Uterus (tissue), 2 donors: Measurements from ENCODE around the gene CCDC9.

Experiments used
- POLR2A ChIP-seq, 2 donors: fragments of 450-650 bp; IDR thresholded peaks; one replicate each; pipeline ENCODE4 v1.6.1; 2016; ENCODE audit warnings: antibody characterized with exemption in 2 of 2, mild to moderate bottlenecking in 1 of 2, moderate library complexity in 1 of 2
- TF ChIP-seq, protein P1 (sequence below), 4 experiments: fragments of 200-600 bp in 2 of 4; fragments of 450-650 bp in 2 of 4; sonication (generic) in 2 of 4; IDR thresholded peaks; one replicate each; pipeline ENCODE4 v1.5.1; 2016 to 2019; ENCODE audit warnings: antibody characterized with exemption in 4 of 4, mild to moderate bottlenecking in 2 of 4, moderate library complexity in 1 of 4

GRCh38 chr19:47302249-47302648 lies 45.9 kb downstream of the CCDC9 start:
- TF ChIP-seq, protein P1, sequence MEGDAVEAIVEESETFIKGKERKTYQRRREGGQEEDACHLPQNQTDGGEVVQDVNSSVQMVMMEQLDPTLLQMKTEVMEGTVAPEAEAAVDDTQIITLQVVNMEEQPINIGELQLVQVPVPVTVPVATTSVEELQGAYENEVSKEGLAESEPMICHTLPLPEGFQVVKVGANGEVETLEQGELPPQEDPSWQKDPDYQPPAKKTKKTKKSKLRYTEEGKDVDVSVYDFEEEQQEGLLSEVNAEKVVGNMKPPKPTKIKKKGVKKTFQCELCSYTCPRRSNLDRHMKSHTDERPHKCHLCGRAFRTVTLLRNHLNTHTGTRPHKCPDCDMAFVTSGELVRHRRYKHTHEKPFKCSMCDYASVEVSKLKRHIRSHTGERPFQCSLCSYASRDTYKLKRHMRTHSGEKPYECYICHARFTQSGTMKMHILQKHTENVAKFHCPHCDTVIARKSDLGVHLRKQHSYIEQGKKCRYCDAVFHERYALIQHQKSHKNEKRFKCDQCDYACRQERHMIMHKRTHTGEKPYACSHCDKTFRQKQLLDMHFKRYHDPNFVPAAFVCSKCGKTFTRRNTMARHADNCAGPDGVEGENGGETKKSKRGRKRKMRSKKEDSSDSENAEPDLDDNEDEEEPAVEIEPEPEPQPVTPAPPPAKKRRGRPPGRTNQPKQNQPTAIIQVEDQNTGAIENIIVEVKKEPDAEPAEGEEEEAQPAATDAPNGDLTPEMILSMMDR (IDR thresholded peaks at IDR 0.05), result no peak
- TF ChIP-seq POLR2A (IDR thresholded peaks at IDR 0.05), result no peak
